ENCODE results near the gene CCDC102A. TPM values are rescaled to one million over a fixed set of nuclear protein-coding genes. Genes with fewer than 3 reads are reported as not detected.

The CCDC102A gene
- total and polyA plus RNA-seq, 2 of the 13 experiments (the other 11 are each of a cell fraction or from before 2014, with no cell fraction given): 2.1 to 2.8 TPM

DNA sequence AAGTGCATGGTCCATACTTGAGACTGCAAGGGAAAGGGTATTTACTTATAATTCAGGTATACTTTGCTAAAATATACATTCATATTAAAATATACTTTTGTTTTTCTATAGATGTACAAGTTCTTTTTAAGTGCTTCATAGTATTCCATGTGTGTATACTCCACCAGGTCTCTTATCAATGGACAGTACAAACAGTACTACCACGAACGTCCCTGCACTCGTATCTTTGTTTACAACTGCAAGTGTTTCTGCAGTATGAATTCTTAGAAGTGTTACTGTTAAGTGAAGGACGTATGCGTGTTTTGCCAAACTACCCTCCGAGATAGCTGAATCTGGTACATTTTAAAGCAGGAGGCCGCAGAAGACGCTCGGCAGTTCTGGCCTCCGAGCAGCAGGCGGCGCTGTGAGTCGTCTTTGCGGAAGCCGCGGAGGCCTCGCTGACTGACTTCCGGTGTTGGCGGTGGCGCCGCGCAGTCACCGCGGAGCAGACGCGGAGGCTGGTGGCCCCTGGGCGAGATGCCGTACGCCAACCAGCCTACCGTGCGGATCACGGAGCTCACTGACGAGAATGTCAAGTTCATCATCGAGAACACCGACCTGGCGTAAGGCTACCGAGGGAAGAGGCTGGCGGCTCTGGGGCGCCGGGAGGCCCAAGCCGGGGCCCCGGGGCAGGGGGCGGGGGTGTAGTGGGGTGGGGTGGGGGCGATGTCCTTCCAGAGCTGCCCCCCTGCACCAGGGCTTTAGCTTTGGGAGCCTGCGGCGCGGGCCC is 74.0 kb downstream of the CCDC102A start, which contains the start of gene POLR2C (continued):
- TF ChIP-seq CREB1 (IDR thresholded peaks at IDR 0.05) (peak; percentile 52), CREB1 (CRISPR knock-in tag; IDR thresholded peaks at IDR 0.05) (peak; percentile 67; the same call in 1 of the 2 replicates), ZNF777 (CRISPR knock-in tag; IDR thresholded peaks at IDR 0.05) (peak; percentile 54; the same call in 1 of the 2 replicates), ZSCAN12 (CRISPR knock-in tag; IDR thresholded peaks at IDR 0.05) (peak; percentile 68; the same call in 1 of the 2 replicates), NFE2L2 (IDR thresholded peaks at IDR 0.05; ENCODE audit: low read length) (no peak), ZNF605 (CRISPR knock-in tag; IDR thresholded peaks at IDR 0.05) (peak; percentile 80), MAF1 (CRISPR knock-in tag; IDR thresholded peaks at IDR 0.05; ENCODE audit: borderline replicate concordance) (peak; percentile 92), ZNF556 (CRISPR knock-in tag; IDR thresholded peaks at IDR 0.05; ENCODE audit: borderline replicate concordance) (peak; percentile 82; the same call in 1 of the 2 replicates), U2AF2 (IDR thresholded peaks at IDR 0.05; ENCODE audit: low read depth, low read length) (no peak), GLI4 (CRISPR knock-in tag; IDR thresholded peaks at IDR 0.05; ENCODE audit: borderline replicate concordance) (no peak), NFATC3 (CRISPR knock-in tag; IDR thresholded peaks at IDR 0.05) (no peak; the same call in 1 of the 2 replicates), TBX2 (CRISPR knock-in tag; IDR thresholded peaks at IDR 0.05; ENCODE audit: borderline replicate concordance) (peak; percentile 77; the same call in 1 of the 2 replicates), FOXO4 (CRISPR knock-in tag; conservative IDR thresholded peaks at IDR 0.05) (0 out of 2 replicates have a peak, but pooled peaks have one; percentile 88), ZSCAN30 (CRISPR knock-in tag; IDR thresholded peaks at IDR 0.05) (no peak), BCL6 (CRISPR knock-in tag; IDR thresholded peaks at IDR 0.05) (peak; percentile 76), ZNF329 (CRISPR knock-in tag; IDR thresholded peaks at IDR 0.05; ENCODE audit: low read depth) (peak; percentile 72; the same call in 1 of the 2 replicates), ATF7-NPFF (CRISPR knock-in tag; IDR thresholded peaks at IDR 0.05; ENCODE audit: low read depth) (peak; percentile 84), ZMYM4 (CRISPR knock-in tag; IDR thresholded peaks at IDR 0.05) (peak; percentile 100), ZIK1 (CRISPR knock-in tag; IDR thresholded peaks at IDR 0.05; ENCODE audit: borderline replicate concordance, low read depth) (peak; percentile 68; the same call in 1 of the 2 replicates), ZNF577 (CRISPR knock-in tag; IDR thresholded peaks at IDR 0.05; ENCODE audit: borderline replicate concordance, low read depth) (no peak), ZNF432 (CRISPR knock-in tag; IDR thresholded peaks at IDR 0.05; ENCODE audit: borderline replicate concordance) (no peak), FOXA3 (CRISPR knock-in tag; IDR thresholded peaks at IDR 0.05) (peak; percentile 87), FOXJ3 (CRISPR knock-in tag; IDR thresholded peaks at IDR 0.05; ENCODE audit: borderline replicate concordance) (peak; percentile 74; the same call in 1 of the 2 replicates), SATB2 (CRISPR knock-in tag; IDR thresholded peaks at IDR 0.05) (peak; percentile 79), ZFP90 (CRISPR knock-in tag; IDR thresholded peaks at IDR 0.05; ENCODE audit: borderline replicate concordance) (peak; percentile 96)
- TF ChIP-seq, protein P1, sequence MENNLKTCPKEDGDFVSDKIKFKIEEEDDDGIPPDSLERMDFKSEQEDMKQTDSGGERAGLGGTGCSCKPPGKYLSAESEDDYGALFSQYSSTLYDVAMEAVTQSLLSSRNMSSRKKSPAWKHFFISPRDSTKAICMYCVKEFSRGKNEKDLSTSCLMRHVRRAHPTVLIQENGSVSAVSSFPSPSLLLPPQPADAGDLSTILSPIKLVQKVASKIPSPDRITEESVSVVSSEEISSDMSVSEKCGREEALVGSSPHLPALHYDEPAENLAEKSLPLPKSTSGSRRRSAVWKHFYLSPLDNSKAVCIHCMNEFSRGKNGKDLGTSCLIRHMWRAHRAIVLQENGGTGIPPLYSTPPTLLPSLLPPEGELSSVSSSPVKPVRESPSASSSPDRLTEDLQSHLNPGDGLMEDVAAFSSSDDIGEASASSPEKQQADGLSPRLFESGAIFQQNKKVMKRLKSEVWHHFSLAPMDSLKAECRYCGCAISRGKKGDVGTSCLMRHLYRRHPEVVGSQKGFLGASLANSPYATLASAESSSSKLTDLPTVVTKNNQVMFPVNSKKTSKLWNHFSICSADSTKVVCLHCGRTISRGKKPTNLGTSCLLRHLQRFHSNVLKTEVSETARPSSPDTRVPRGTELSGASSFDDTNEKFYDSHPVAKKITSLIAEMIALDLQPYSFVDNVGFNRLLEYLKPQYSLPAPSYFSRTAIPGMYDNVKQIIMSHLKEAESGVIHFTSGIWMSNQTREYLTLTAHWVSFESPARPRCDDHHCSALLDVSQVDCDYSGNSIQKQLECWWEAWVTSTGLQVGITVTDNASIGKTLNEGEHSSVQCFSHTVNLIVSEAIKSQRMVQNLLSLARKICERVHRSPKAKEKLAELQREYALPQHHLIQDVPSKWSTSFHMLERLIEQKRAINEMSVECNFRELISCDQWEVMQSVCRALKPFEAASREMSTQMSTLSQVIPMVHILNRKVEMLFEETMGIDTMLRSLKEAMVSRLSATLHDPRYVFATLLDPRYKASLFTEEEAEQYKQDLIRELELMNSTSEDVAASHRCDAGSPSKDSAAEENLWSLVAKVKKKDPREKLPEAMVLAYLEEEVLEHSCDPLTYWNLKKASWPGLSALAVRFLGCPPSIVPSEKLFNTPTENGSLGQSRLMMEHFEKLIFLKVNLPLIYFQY (CRISPR knock-in tag; IDR thresholded peaks at IDR 0.05; ENCODE audit: borderline replicate concordance): peak; percentile 91

Measured in HepG2 (cell line).